Measurements from ENCODE around the gene LTA4H.

LTA4H gene

GRCh38 chr12:96057986-96058553 is 22.7 kb upstream of the LTA4H start:
- DNase-seq (ENCODE audit: low read depth): no peak

- no peak for DNase-seq (ENCODE audit: low read depth)
These were observed 21.5 kb upstream of the LTA4H start for GRCh38 chr12:96056646-96057455.

- DNase-seq (ENCODE audit: low read depth): no peak
These were observed 18.8 kb upstream of the LTA4H start for GRCh38 chr12:96054244-96054610.

DNA sequence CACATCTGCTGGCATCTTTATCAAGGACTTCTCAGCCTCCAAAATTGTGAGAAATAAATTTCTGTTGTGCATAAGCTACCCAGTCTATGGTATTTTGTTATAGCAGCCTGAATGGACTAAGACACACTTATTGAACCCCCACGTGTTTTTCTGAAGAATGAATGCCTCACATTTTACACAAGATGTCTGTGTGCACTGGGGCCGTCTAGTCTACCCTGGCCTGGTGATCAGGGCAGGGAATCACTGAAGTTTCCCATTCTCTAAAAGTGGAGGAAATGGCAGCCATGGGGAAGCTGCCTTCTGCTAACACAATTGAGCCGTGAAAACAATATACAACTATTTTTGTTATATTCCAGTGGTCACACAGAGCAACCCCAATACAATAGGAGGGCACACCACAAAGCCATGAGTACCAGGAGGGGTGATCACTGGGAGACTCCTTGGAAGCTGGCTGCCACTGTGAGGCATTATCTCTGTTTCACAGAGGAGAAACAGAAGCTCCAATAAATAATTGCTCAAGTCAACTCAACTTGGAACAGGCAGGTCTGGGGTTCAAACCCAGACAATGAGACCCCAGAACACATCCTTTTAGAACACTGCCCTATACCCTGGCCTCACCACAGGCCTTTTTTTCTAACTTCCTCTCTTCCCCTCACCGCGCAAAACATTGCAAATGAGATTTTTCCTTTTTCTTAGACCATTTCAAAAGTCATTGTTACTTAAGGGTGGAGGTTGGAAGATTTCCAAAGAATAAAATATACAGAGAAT is 18.3 kb upstream of the LTA4H start:
- no peak for DNase-seq (ENCODE audit: low read depth)

GRCh38 chr12:96051756-96052485 is 16.5 kb upstream of the LTA4H start:
- DNase-seq (ENCODE audit: low read depth): no peak

DNA sequence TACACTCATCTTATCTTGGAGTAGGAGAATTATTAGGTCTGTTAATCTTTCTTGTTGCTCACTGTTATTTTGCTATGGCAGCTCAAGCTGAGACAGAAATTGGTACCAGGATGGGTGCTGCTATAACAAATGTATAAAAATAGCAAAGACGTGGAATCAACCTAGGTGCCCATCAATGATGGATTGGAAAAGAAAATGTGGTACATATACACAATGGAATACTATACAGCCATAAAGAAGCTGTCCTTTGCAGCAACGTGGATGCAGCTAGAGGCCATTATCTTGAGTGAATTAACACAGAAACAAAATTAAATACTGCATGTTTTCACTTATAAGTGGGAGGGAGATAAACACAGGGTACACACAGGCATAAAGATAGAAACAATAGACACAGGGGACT is 14.8 kb upstream of the LTA4H start:
- DNase-seq (ENCODE audit: low read depth): no peak

DNA sequence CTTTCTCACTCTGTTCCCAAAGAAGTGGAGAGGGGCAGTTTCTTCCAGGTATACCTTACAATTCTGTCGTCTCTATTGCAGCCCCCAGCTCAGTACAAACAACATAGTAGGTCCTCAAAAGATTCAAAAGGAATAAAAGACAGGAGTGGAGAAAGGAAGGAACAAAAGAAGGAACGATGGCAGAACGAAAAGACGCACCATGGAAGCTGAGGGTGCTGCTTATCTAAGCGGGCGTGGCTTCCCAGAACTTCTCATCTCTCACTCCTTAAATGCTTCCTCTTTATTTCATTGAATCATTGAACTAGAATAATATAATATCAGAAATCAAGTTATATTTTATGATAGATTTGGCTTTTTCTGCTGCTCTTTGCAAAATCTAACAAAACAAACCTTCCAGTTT is 13.7 kb upstream of the LTA4H start:
- no peak for DNase-seq (ENCODE audit: low read depth)

DNA sequence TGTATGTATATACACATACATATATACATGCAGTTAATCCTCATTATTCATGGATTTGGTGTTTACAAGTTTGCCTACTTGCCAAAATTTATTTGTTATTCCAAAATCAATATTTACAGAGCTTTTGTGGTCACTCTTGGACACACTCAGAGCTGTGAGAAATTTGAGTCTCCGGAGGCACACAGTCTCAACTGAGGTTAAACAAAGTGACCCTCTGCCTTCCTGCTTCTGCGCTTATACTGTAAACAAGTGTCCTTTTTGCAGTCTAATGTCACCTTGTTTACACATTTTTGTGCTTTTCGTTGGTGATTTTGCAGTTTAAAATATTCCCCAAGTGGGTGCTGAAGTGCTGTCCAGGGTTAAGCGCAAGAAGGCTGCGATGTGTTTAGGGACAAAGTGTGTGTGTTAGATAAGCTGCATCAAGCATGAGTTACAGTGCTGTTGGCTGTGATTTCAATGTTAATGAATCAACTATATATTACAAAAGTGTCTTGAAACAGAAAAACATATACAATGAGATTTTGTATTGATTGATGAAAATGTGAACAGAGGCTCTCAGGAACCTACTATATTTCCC is 13.1 kb upstream of the LTA4H start:
- no peak for DNase-seq (ENCODE audit: low read depth)

GRCh38 chr12:96047229-96048211 is 12.1 kb upstream of the LTA4H start:
- DNase-seq (ENCODE audit: low read depth): peak; percentile 51

- no peak for DNase-seq (ENCODE audit: low read depth)
These were observed 11.3 kb upstream of the LTA4H start for GRCh38 chr12:96046543-96047228.

DNA sequence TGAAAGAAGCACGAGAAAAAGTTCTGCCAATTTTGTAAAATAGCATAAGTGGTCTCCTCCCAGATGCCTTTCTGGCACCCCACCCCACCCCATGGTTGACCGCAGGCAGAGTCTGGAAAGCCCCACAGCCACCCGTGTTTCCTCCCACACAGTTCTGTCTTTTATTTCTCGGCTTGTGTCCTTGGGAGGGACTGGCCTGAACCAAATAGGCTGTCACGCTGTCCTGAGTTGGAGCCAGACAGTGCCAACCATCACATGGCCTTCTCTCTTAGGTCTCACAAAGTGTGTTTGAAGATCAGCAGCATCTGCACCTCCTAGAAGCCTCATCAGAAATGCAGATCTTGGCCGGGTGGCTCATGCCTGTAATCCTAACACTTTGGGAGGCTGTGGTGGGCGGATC is 10.2 kb upstream of the LTA4H start:
- no peak for DNase-seq (ENCODE audit: low read depth)

- DNase-seq (ENCODE audit: low read depth): no peak
These were observed 9.5 kb upstream of the LTA4H start for GRCh38 chr12:96044943-96045290.

DNA sequence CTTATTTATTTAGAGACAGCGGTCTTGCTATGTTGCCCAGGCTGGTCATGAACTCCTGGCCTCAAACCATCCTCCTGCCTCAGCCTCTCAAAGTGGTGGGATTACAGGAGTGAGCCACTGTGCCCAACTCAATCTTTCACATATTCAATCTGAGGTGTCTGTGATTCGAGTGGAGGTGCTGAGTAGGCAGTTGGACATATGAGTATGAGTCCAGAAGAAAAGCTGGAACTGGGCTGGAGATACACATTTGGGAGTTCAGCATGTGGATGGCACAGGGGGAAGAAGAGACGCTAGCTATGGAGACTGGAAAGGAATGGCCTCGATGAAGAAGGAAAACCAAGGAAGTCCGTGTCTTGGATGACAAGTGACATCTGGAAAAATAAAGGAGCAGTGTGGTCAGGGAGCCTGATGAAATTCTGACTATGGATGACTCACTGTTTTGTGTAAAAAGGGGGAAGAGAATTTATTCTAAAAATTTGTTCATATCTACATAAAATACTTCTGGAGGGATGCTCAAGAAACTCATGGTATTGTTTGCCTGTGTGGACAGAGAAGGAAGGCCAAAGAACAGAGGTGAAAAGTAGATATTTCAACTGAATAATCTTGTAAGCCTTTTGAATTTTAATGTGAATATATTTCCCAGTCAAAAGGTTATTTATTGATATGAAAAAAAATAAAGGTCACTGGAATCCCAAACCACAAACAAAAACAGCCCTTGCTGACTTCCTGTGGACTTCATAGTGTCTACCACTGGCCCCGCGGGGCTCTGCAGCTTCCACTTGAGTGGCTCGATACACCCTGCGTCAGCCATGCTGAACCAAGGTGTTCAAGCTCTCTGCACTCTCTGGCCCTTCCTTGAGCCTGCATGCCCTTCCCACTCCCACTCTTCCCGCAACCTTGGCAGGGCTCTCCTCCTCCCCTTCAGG is 8.9 kb upstream of the LTA4H start:
- DNase-seq (ENCODE audit: low read depth): peak; percentile 46

DNA sequence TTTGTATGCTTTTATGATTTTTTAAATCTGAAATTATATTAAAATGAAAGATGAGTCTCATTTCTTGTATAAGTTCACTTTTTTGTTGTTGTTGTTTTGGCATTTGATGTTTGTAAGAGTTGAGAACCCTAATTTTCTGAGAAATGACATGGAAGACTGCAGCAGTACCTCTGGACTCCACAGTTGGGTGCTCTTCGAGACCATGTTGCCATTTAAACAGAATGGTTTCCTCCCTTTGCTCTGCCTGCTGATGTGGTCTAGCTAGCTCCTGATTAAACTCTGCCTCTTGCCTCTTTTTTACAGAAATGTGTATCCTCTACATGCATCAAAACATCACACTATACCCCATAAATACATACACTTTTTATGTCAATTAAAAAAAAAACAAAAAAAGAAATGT is 5.8 kb upstream of the LTA4H start:
- no peak for DNase-seq (ENCODE audit: low read depth)

DNA sequence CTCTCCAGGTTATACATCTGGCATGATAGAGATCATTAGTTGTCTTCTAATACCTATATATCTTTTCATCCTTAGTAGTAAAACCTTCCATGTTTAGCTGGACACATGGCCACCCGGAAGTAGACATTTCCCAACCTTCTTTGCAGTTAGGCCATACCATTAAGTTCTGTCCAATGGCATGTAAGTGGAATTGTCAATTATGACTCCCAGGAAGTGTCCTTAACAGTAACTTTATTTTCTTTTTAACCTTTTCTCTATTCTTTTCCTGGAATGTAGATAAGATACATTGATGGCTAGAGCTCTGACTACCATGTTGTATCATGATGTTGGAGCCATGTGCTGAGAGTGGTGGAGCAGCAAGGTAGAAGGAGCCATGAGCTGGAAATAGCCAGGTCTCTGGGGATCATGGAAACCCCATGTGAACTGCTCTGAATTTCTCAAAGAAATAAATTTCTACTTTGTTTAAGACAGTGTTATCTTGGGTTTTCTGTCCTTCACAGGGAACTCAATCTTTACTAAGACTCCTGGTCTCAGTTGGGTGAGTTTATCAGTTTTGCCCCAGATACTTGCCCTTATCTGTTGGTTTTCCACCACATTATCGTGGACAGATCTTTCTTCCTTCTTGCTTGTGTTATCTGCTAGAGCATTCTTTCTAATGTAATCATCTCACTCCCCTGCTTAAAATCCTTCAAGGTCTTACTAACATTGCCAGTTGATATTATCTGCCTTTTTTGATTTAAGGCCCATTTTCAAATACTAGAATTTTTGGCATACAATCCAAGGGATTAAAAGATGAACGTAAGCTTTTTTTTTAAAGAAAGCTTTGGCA is 5.1 kb upstream of the LTA4H start:
- DNase-seq (ENCODE audit: low read depth): peak; percentile 24

DNA sequence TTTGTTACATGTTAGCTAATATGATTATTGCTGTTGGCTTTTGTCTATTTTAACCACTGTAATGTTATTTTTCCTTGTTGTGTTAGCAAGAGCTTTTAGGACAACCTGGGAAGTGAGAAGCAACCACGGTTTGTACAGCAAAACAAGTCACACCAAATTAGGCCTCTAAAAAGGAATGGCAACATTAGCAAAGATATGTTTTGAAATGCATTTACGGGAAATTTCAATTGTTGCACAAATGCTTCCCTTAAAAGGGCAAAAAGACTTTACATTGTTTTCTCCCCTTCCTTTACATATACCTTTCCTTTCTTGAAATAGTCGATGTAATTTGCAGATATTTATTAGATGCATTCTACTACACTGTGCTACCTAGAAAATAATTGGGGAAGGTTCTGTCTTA is 4.1 kb upstream of the LTA4H start:
- no peak for DNase-seq (ENCODE audit: low read depth)

DNA sequence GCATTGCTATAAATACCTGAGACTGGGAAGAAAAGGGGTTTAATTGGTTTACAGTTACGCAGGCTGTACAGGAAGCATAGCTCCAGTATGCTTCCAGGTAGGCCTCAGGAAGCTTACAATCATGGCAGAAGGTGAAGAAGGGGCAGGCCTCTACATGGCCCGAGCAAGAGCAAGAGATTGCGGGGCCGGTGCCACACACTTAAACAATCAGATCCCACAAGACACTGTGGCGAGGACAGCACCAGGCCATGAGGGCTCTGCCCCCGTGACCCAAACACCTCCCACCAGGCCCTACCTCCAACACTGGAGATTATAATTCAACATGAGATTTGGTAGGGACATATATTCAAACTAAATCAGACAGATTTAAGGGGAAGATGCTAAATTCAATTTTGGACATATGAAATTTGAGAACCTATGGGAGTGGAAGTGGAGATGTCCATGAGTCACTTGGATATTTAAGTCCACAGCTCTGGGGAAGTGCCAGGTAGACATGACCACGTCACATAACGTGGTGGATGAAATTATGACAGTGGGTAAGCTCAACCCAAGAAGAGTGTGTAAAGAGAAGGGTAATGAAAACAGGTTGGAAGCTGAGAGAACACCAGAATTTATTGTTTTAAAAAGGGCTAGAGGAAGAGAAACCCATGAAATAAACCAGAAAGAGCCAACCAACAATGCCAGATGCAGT is 1.5 kb upstream of the LTA4H start:
- DNase-seq (ENCODE audit: low read depth): no peak
